Activated CD4-positive, alpha-beta T cell treated with anti-CD3 and anti-CD28 coated beads, Interleukin-2, amount 10 ng/mL, durations not matched to agents 24 days and 14 days (primary cell): ENCODE measurements around the gene SETD7. TPM values are rescaled to one million over a fixed set of nuclear protein-coding genes. Genes with fewer than 3 reads are reported as not detected.
"Not testable (repeated sequence)": the region's sequence is repeated elsewhere in the genome, so short reads cannot be mapped to it uniquely, and the experiment has no call there.

Experiments used
- DNase-seq: peaks from one replicate; pipeline ENCODE4 v3.0.0; 2022
- H3K27ac Mint-ChIP-seq: one replicate; pipeline ENCODE4 v1.8.0; 2022; ENCODE audit warnings: mild to moderate bottlenecking, mixed read lengths
- H3K27me3 Mint-ChIP-seq: one replicate; pipeline ENCODE4 v1.8.0; 2022; ENCODE audit warnings: mixed read lengths
- H3K36me3 Mint-ChIP-seq: one replicate; pipeline ENCODE4 v1.8.0; 2022; ENCODE audit warnings: low read depth, mild to moderate bottlenecking, mixed read lengths
- H3K4me1 Mint-ChIP-seq: one replicate; pipeline ENCODE4 v1.8.0; 2021; ENCODE audit warnings: mixed read lengths
- H3K4me3 Mint-ChIP-seq: one replicate; pipeline ENCODE4 v1.8.0; 2022; ENCODE audit warnings: mild to moderate bottlenecking, moderate library complexity, mixed read lengths
- H3K9me3 Mint-ChIP-seq: one replicate; pipeline ENCODE4 v1.8.0; 2021; ENCODE audit warnings: mixed read lengths
- intact Hi-C: fragments of 100-400 bp; cut with micrococcal nuclease; formaldehyde crosslinking; loops from one replicate; pipeline ENCODE4 v1.15.1; 2023
- total RNA-seq: library from RNA; stranded (reverse); gene quantifications from 2 replicates; pipeline ENCODE4 v1.2.3, GENCODE V29; 2022

The SETD7 gene
- total RNA-seq, 1 donor from 2014 or later, result 18.5 TPM

DNA sequence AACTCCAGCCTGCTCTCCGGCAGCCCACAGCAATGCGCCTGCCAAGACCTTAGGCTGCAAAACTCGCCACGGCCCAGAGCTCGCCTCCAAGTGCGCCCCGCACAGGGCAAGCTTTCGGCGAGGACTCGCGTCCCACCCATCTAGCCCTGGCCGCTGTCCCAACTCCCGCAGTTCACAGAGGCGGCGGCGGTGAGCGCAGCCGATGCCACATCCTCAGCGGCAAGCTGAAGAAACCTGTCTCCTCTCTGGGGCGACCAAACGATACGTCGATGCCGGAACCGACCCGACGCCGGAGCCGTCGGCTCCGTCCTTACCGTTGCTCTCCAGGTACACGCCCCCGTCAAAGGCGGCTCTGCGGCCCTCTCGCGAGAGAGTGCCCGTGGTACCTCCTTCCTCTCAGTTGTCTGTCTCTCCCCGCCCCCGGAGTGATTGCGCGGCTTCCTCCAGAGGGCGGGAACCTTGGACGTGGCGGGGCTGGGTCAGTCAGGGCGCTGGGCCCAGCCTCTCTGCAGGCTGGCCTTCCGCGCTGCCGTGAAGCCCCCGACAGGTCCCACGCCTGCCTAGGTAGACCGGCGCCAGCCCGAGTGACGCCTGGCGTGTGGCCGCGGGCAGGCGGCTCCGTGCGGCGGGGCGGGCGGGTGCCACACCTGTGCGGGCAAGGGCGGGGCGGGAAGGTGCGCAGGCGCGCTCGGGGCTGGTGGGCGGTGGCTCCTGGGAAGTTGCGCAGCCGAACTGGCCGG is 102.5 kb downstream of the SETD7 start:
- peak overlapping the region; percentile 96 for H3K27ac Mint-ChIP-seq
- peak; percentile 99 for DNase-seq
- H3K4me1 Mint-ChIP-seq, result peaks cover 49% of the 10 kb centered on the region
- H3K4me3 Mint-ChIP-seq, result peak overlapping the region; percentile 92
- intact Hi-C loops, result loop anchor here (1.0 to 10.0 kb wide), 10 partner anchors 37 to 1769 kb away; partner anchors contain the start of genes NAA15, NOCT, SCOC and ZNF330
- peaks cover 4% of the 10 kb centered on the region for H3K36me3 Mint-ChIP-seq
- H3K9me3 Mint-ChIP-seq, result no peaks in the 10 kb centered on the region
- no peaks in the 10 kb centered on the region for H3K27me3 Mint-ChIP-seq

GRCh38 chr4:139453041-139453370 is 103.0 kb downstream of the SETD7 start:
- intact Hi-C loops, result loop anchor here (1.0 to 10.0 kb wide), 8 partner anchors 36 to 1769 kb away; partner anchors contain the start of genes NOCT, SCOC and ZNF330
- Mint-ChIP-seq H3K36me3 (peaks cover 4% of the 10 kb centered on the region), H3K27me3 (no peaks in the 10 kb centered on the region), H3K27ac (peak overlapping the region; percentile 96), H3K4me3 (peak overlapping the region; percentile 92), H3K9me3 (no peaks in the 10 kb centered on the region), H3K4me1 (peaks cover 45% of the 10 kb centered on the region)
- peak; percentile 90 for DNase-seq

- H3K4me3 Mint-ChIP-seq, result peak overlapping the region; percentile 92
- no peak for DNase-seq
- no peaks in the 10 kb centered on the region for H3K9me3 Mint-ChIP-seq
- H3K4me1 Mint-ChIP-seq, result peaks cover 38% of the 10 kb centered on the region
- no peaks in the 10 kb centered on the region for H3K27me3 Mint-ChIP-seq
- no peak overlapping the region for H3K27ac Mint-ChIP-seq
- intact Hi-C loops, result loop anchor here (2.0 to 10.0 kb wide), 5 partner anchors 35 to 1770 kb away; partner anchors contain the start of genes NOCT, SCOC and ZNF330
- H3K36me3 Mint-ChIP-seq, result peaks cover 5% of the 10 kb centered on the region
Observed at GRCh38 chr4:139451997-139452396, 104.0 kb downstream of the SETD7 start.

DNA sequence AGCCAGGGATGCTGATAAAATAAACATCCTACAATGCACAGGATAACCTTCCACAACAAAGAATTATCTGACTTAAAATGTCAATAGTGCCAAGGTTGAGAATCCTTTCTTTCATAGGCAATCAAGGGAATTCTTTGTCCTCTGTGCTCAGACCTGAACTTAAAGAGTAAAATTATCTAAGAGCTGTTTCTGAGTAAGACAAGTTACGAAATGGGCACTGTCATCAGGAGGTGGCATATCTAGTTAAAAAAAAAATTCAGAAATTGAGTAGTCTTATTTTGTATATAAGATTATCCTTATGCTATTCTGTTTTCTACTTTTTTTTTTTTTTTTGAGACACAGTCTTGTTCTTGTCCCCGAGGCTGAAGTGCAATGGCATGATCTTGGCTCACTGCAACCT is 105.4 kb downstream of the SETD7 start:
- Mint-ChIP-seq H3K4me3 (no peak overlapping the region), H3K4me1 (peaks cover 28% of the 10 kb centered on the region), H3K27ac (no peak overlapping the region), H3K9me3 (no peaks in the 10 kb centered on the region), H3K36me3 (peaks cover 5% of the 10 kb centered on the region), H3K27me3 (no peaks in the 10 kb centered on the region)
- intact Hi-C loops, result loop anchor here (5.0 to 10.0 kb wide), 2 partner anchors 924 to 1772 kb away; partner anchors contain the start of genes SCOC and ZNF330
- DNase-seq, result no peak

DNA sequence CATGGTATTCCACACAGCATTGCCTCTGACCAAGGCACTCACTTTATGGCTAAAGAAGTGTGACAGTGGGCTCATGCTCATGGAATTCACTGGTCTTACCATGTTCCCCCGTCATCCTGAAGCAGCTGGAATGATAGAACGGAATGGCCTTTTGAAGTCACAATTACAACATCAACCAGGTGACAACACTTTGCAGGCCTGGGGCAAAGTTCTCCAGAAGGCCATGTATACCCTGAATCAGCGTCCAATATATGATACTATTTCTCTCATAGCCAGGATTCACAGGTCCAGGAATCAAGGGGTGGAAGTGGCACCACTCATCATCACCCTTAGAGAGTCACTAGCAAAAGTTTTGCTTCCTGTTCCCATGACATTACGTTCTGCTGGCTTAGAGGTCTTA is 108.9 kb downstream of the SETD7 start:
- intact Hi-C loops, H3K4me3 Mint-ChIP-seq, H3K27me3 Mint-ChIP-seq, H3K4me1 Mint-ChIP-seq, H3K36me3 Mint-ChIP-seq, H3K9me3 Mint-ChIP-seq, H3K27ac Mint-ChIP-seq: not testable (repeated sequence)
- peak; percentile 50 for DNase-seq

Other genes with a start within 250 kb of the SETD7 start
- gene RAB33B, start 102.1 kb downstream of the SETD7 start, total RNA-seq, result 4.4 and 5.7 TPM in 2 replicates
- gene MGST2, start 109.6 kb upstream of the SETD7 start, total RNA-seq, result 26.5 and 35.1 TPM in 2 replicates